Dedifferentiated amniotic fluid mesenchymal stem cell (primary cell): Measurements from ENCODE around the gene STX1B.
"Not testable (repeated sequence)": the region's sequence is repeated elsewhere in the genome, so short reads cannot be mapped to it uniquely, and the experiment has no call there.

ENCODE experiments used
- DNase-seq: peaks from one replicate; pipeline ENCODE4 v3.0.0-alpha.2; 2016; ENCODE audit errors: extremely low spot score

The STX1B gene

GRCh38 chr16:30951750-30952149 lies 58.7 kb downstream of the STX1B start:
- DNase-seq = peak; percentile 70

- no peak for DNase-seq
Measured at GRCh38 chr16:30951193-30951592, 59.2 kb downstream of the STX1B start.

- no peak for DNase-seq
Measured at GRCh38 chr16:30950516-30951065, 59.8 kb downstream of the STX1B start.

GRCh38 chr16:30949650-30950515 lies 60.6 kb downstream of the STX1B start:
- peak; percentile 60 for DNase-seq

- no peak for DNase-seq
Measured at GRCh38 chr16:30948667-30949649, 61.5 kb downstream of the STX1B start, which contains the start of gene ORAI3. Gene ORAI3, plus strand, starts transcription at chr16:30949068. Its CDS starts 222 bp downstream, at chr16:30949290.

- peak; percentile 96 for DNase-seq
Measured at GRCh38 chr16:30947859-30948666, 62.4 kb downstream of the STX1B start.

- DNase-seq = no peak
Measured at GRCh38 chr16:30947541-30947858, 62.9 kb downstream of the STX1B start.

GRCh38 chr16:30946671-30947540 lies 63.5 kb downstream of the STX1B start:
- DNase-seq = no peak

- DNase-seq = no peak
Measured at GRCh38 chr16:30944352-30944751, 66.1 kb downstream of the STX1B start.

- DNase-seq = no peak
Measured at GRCh38 chr16:30942426-30942806, 68.0 kb downstream of the STX1B start.

GRCh38 chr16:30941600-30942425 lies 68.6 kb downstream of the STX1B start:
- DNase-seq = no peak

GRCh38 chr16:30939571-30939970 lies 70.9 kb downstream of the STX1B start:
- DNase-seq = not testable (repeated sequence)
